Natural killer cell (primary cell): ENCODE results near the gene PEAK3. TPM values are rescaled to one million over a fixed set of nuclear protein-coding genes. Genes with fewer than 3 reads are reported as not detected.

ENCODE experiments used
- ATAC-seq, 3 donors: fragments of 150-1000 bp in 2 of 3; fragments of 200-7000 bp in 1 of 3; cut with Tn5 transposase; 1 replicate in 1 of 3; 2 replicates in 2 of 3; pipeline ENCODE4 v1.10.0; 2021; ENCODE audit warnings: mild to moderate bottlenecking in 2 of 3, moderate library complexity in 2 of 3
- DNase-seq, 2 donors: peaks; one replicate each; pipeline versions ENCODE4 v3.0.0 to v3.0.0-alpha.2; 2013 to 2021; ENCODE audit warnings: mixed read lengths in 1 of 2
- H3K27ac ChIP-seq: one replicate; pipeline ENCODE4 v1.5.1; 2013; ENCODE audit warnings: mild to moderate bottlenecking, low read length
- H3K27me3 ChIP-seq: one replicate; pipeline ENCODE4 v1.6.1; 2013; ENCODE audit warnings: low read length; ENCODE audit not compliant: control insufficient read depth, insufficient read depth
- H3K36me3 ChIP-seq: one replicate; pipeline ENCODE4 v1.6.1; 2013; ENCODE audit warnings: low read length; ENCODE audit not compliant: control insufficient read depth, insufficient read depth
- H3K4me1 ChIP-seq: one replicate; pipeline ENCODE4 v1.6.1; 2013; ENCODE audit warnings: low read length; ENCODE audit not compliant: control insufficient read depth, insufficient read depth
- H3K4me3 ChIP-seq: one replicate; pipeline ENCODE4 v1.5.1; 2013; ENCODE audit warnings: low read length
- H3K9me3 ChIP-seq: one replicate; pipeline ENCODE4 v1.6.1; 2013; ENCODE audit warnings: low read length; ENCODE audit not compliant: control insufficient read depth, insufficient read depth
- H3K27ac Mint-ChIP-seq, 2 donors: one replicate each; pipeline ENCODE4 v1.8.0; 2022; ENCODE audit warnings: mild to moderate bottlenecking in 2 of 2, mixed read lengths in 2 of 2, moderate library complexity in 1 of 2
- H3K27me3 Mint-ChIP-seq, 2 donors: one replicate each; pipeline ENCODE4 v1.8.0; 2022; ENCODE audit warnings: low read depth in 2 of 2, mixed read lengths in 2 of 2
- H3K36me3 Mint-ChIP-seq: one replicate; pipeline ENCODE4 v1.8.0; 2022; ENCODE audit warnings: mixed read lengths
- H3K4me1 Mint-ChIP-seq, 2 donors: one replicate each; pipeline ENCODE4 v1.8.0; 2022; ENCODE audit warnings: mixed read lengths in 2 of 2
- H3K4me3 Mint-ChIP-seq: one replicate; pipeline ENCODE4 v1.8.0; 2022; ENCODE audit warnings: mild to moderate bottlenecking, moderate library complexity, mixed read lengths
- H3K9me3 Mint-ChIP-seq, 2 donors: one replicate each; pipeline ENCODE4 v1.8.0; 2022; ENCODE audit warnings: mixed read lengths in 2 of 2
- WGBS: methylation state at CpG from one replicate; pipeline ENCODE4 v1.1.7; 2013; ENCODE audit warnings: missing lambda C conversion rate; ENCODE audit not compliant: insufficient coverage; 5-methylcytosine and 5-hydroxymethylcytosine counted together
- intact Hi-C: fragments of 100-400 bp; cut with micrococcal nuclease; formaldehyde crosslinking; loops from one replicate; pipeline ENCODE4 v1.14.2; 2022
- total RNA-seq, 4 donors: library from RNA; stranded (reverse); fragments of 120-200 nt in 1 of 4; gene quantifications; one replicate each; pipeline versions ENCODE4 v1.2.3 to v1.2.4, GENCODE V29; 2013 to 2022
- TF ChIP-seq, protein P1 (sequence below): fragments of 200-600 bp; IDR thresholded peaks from one replicate; pipeline ENCODE4 v1.8.0; 2022; ENCODE audit warnings: antibody characterized with exemption

PEAK3 gene
- total RNA-seq, 3 donors from 2014 or later (not counting 1 experiment from before 2014, with no cell fraction given): 5.7 to 9.5 (median 8.4) TPM

DNA sequence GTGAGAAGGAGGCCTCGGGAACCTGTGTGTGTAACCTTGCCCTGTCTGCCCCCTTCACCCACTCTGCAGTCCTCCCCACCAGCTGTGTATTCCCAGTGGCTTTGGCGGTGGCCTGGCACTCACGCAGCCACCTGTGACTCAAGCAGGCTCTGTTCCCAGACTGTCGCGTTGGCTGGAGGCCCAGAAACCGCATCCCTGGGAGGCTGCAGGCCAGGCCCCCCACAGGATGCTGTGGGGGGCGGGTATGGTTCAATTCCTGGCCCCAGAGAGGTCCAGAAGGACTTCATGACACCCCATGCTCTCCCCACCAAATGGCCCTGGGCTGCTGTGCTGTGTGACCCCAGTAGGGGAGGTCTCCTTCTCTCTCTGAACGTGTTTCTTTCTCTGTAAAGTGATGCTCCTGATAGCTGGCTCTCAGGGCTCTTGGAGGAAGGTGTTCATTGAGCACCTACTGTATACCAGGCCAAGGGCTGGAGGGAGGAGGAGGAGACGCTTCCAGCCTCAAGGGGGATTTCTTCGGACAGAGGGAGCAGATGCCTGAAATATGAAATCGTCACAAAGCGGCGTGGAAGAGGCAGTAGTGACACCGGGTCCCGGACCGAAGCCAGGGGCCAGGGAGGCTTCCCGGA lies 27.9 kb upstream of the PEAK3 start:
- peaks cover 0 to 5% of the 10 kb centered on the region in 2 donors for H3K4me1 Mint-ChIP-seq
- H3K27me3 Mint-ChIP-seq: peaks cover 26 to 44% of the 10 kb centered on the region in 2 donors
- no peak overlapping the region for H3K27ac Mint-ChIP-seq
- H3K27me3 ChIP-seq: peaks cover 42% of the 10 kb centered on the region
- peaks cover 4% of the 10 kb centered on the region for H3K36me3 Mint-ChIP-seq
- no peak overlapping the region for H3K4me3 Mint-ChIP-seq
- H3K36me3 ChIP-seq: no peaks in the 10 kb centered on the region
- no peak for ATAC-seq
- H3K9me3 ChIP-seq: no peaks in the 10 kb centered on the region
- intact Hi-C loops: no loop called here
- peaks cover 9% of the 10 kb centered on the region for H3K4me1 ChIP-seq
- TF ChIP-seq, protein P1, sequence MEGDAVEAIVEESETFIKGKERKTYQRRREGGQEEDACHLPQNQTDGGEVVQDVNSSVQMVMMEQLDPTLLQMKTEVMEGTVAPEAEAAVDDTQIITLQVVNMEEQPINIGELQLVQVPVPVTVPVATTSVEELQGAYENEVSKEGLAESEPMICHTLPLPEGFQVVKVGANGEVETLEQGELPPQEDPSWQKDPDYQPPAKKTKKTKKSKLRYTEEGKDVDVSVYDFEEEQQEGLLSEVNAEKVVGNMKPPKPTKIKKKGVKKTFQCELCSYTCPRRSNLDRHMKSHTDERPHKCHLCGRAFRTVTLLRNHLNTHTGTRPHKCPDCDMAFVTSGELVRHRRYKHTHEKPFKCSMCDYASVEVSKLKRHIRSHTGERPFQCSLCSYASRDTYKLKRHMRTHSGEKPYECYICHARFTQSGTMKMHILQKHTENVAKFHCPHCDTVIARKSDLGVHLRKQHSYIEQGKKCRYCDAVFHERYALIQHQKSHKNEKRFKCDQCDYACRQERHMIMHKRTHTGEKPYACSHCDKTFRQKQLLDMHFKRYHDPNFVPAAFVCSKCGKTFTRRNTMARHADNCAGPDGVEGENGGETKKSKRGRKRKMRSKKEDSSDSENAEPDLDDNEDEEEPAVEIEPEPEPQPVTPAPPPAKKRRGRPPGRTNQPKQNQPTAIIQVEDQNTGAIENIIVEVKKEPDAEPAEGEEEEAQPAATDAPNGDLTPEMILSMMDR: no peak
- H3K4me3 ChIP-seq: no peak overlapping the region
- WGBS: 54% methylated on average over 17 of the region's 17 CpGs
- H3K9me3 Mint-ChIP-seq: peaks cover 0 to 4% of the 10 kb centered on the region in 2 donors
- H3K27ac ChIP-seq: no peak overlapping the region
- DNase-seq: no peak

DNA sequence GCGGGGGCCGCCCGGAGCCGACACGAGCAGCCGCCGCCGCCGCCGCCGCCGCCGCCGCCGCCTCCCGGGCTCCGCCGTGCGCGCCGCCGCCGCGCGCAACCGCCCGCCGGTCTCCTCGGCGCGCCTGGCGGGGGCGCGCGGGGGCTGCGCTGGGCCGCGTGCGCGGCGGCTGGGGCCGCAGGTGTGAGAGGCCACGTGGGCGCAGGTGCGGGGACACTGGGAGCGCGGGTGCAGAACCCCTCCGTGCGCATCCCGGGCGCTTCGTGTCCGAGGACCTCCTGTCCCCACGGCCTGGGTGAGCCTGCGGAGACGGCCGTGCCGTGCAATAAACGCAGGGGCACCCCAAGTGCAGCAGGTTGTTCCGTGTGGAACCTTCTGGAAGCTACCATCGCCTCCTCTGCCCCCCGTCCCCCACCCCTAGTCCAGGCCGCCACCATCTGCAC lies 26.2 kb upstream of the PEAK3 start, which contains the start of gene LINGO3:
Gene LINGO3, minus strand, starts transcription at position 41 of the 443 bp plus-strand sequence. CDS start 16,378 bp downstream, outside the sequence.
- Mint-ChIP-seq H3K36me3 (no peaks in the 10 kb centered on the region), H3K9me3 (no peaks in the 10 kb centered on the region), H3K4me3 (peak within 1 kb of the TSS; percentile 64), H3K4me1 (peaks cover 2 to 10% of the 10 kb centered on the region in 2 donors), H3K27ac (peak within 1 kb of the TSS in 1 of 2 donors; percentile 42), H3K27me3 (peaks cover 33 to 47% of the 10 kb centered on the region in 2 donors)
- Histone ChIP-seq H3K9me3 (no peaks in the 10 kb centered on the region), H3K4me1 (peaks cover 14% of the 10 kb centered on the region), H3K27me3 (peaks cover 51% of the 10 kb centered on the region), H3K27ac (no peak within 1 kb of the TSS), H3K36me3 (no peaks in the 10 kb centered on the region), H3K4me3 (no peak within 1 kb of the TSS)
- DNase-seq: peak in 1 of 2 donors; percentile 48
- ATAC-seq: peak in 2 of 3 donors; percentile 50 to 67
- 4% methylated on average over 63 of the region's 63 CpGs for WGBS
- intact Hi-C loops: no loop called here
- TF ChIP-seq, protein P1: no peak

DNA sequence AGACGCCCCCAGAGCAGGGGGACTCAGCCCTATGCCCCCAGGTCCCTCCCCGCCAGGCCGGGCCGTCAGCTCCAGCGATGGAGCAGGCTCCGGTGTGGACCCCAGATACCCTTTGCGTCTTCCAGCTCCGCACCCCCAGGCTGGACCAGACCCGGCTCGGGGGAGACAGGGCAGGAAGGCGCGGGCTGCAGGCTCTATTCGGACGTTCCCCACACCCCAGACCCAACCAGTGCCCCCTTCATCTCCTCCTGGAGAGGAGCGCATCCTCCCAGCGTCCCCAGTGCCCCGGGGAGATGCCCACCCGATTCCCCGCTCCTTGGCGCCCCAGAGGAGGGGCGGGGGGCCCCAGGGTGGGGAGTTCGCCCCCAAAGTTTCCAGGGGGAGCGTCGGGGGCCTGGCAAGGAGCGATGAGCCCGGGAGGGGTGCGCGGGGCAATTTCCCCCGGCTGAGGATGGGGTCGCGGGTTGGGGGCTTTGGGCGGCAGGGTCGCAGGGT lies 25.6 kb upstream of the PEAK3 start:
- Histone ChIP-seq H3K9me3 (no peaks in the 10 kb centered on the region), H3K4me1 (peaks cover 20% of the 10 kb centered on the region), H3K27ac (no peak overlapping the region), H3K27me3 (peaks cover 51% of the 10 kb centered on the region), H3K4me3 (no peak overlapping the region), H3K36me3 (no peaks in the 10 kb centered on the region)
- peaks cover 39 to 49% of the 10 kb centered on the region in 2 donors for H3K27me3 Mint-ChIP-seq
- TF ChIP-seq, protein P1: no peak
- ATAC-seq: no peak
- peaks cover 7 to 16% of the 10 kb centered on the region in 2 donors for H3K4me1 Mint-ChIP-seq
- no peaks in the 10 kb centered on the region for H3K36me3 Mint-ChIP-seq
- no peak for DNase-seq
- WGBS: 19% methylated on average over 33 of the region's 33 CpGs
- intact Hi-C loops: no loop called here
- H3K9me3 Mint-ChIP-seq: no peaks in the 10 kb centered on the region
- no peak overlapping the region for H3K27ac Mint-ChIP-seq
- no peak overlapping the region for H3K4me3 Mint-ChIP-seq
